A549 treated with Mapracorat at 1 μM for 4 hours (cell line): ENCODE results near the gene TUBA4B. TPM values are rescaled to one million over a fixed set of nuclear protein-coding genes. Genes with fewer than 3 reads are reported as not detected.

ENCODE experiments used
- total RNA-seq: library from RNA; stranded (reverse); fragments of 200-300 nt; extraction: Qiagen RNA extraction; gene quantifications from 5 replicates; pipeline ENCODE4 v1.2.3, GENCODE V29; 2022

The TUBA4B gene
- total RNA-seq: 0.13 to 0.28 TPM (median 0.18 TPM) in 4 of 5 replicates, not detected in the other

DNA sequence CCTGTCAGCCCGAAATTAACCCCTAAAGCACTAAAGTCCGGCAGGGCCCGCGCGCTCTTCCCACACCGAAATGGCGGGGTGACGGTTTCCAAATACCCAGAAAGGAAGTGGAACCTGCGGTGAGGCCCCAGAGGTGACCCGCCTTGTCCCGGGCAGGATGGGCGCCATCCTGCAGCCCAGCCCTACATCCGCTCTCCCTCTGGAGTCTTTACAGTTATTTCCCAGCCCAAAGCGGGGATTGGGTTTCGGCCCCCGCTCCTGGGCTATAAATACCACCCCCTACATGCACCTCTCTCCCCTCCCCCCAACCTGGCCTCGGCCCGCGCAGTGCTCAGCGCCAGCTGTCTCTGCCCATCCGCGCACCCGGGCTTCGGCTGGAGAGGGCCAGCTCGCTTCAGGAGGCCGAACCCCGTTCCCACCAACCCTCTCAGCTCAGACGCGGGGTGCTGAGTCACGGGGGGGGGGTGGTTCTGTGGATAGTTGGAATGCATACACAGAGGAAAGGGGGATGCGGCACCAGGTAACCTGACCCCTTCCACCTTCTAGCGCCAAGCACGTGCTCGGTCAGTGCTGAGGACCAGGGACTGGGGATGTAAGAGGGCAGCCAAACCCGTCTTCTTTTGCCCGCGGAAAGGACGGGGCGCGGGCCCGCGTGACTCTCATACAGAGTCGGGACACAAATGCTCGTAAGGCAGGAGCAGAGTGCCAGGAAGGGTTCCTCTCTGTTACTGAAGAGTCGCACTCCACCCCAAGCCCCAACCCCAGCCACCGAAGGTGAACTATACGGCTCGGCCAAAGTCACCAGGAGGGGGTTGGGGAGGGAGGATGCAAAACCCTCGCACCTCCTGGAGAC, at the start of gene TUBA4B:
TUBA4B (plus strand) TSS at position 344 of the 853 bp plus-strand sequence; CDS start at position 509, 165 bp downstream.

DNA sequence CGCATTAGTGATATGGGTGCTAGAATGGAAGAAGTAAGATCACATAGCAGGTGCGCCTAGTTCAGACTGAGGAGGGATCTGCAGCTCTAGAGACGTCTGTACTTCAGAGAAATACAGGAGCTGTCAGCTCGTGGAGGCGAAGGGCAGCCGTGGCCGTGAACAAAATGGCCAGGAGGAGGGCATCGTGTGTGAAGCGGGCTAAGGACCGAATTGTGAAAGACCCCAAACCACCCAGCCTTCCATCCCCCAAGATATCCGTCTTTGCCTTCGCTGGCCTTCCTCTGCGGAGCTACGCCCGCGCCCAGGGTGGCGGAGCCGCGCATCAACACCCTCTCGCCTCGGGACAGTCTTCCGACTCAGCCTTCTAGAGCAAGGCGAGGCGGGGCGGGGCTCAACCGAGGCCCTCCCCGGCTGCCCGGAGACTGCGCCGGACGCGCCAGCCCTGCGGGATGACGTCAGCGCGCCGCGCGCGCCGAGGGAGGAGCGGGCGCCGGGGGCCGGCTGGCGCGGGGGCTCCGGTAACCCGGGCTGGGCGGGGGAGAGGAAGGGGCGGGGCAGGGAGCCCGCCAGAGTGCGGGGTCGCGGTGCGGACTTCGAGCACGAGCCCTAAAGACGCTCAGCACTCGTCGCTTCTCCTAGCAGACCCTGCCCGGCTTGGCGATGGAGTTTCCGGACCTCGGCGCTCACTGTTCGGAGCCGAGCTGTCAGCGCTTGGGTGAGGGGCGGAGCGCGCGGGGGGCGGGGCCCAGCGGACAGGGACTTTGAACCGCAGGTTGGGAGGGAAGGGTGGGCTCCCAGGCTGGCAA, 46.5 kb upstream of the TUBA4B start, which contains the start of gene ZFAND2B:
ZFAND2B (plus strand) TSS at position 455 of the 806 bp plus-strand sequence; CDS start at position 661, 206 bp downstream.

GRCh38 chr2:219218732-219219701, 34.0 kb upstream of the TUBA4B start, which contains the start of gene ABCB6:
Gene ABCB6, minus strand, starts transcription at chr2:219218958. Its CDS starts 285 bp downstream, at chr2:219218673.

DNA sequence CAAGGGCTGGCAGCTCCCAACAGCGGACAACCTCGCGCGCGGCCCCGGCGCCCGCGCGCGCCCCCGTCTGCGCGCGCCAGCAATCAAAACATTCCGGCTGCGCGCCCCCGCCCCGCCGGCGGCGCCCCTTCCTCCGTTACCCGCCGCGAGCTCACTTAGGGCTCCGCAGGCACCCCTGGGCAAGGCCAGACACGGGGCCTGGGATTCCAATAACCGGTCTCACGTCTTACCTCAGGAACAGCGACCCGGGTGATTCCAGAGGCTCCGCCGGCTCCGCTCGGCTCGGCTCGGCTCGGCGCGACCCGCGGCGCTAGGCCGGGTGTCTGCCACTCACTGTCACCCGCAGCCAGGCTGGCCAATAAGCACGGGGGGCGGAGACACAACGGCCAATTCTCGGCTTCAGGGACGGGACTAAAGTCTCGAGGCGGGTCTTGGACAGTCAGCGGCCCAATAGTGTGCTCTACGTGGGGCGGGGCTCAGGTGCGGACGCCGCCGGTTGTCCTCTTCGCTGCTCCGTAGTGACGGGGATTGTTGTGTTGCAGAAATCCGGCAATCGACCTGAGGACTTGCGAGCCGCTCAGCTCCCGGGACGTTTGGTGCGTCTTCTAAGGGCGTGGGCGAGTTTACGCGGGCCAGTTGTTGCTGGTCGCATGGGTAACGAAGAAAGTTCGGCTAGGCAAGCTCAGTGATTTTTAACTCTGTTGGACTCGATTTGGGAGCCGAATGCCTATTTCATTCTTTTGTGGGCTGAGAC, 23.6 kb upstream of the TUBA4B start, which contains the start of the genes ANKZF1 and ATG9A:
ANKZF1 (plus strand) TSS at position 502 of the 754 bp plus-strand sequence. CDS start 452 bp downstream, outside the sequence.
ATG9A (minus strand) TSS at position 332 of the 754 bp plus-strand sequence. CDS start 1,612 bp downstream, outside the sequence.

DNA sequence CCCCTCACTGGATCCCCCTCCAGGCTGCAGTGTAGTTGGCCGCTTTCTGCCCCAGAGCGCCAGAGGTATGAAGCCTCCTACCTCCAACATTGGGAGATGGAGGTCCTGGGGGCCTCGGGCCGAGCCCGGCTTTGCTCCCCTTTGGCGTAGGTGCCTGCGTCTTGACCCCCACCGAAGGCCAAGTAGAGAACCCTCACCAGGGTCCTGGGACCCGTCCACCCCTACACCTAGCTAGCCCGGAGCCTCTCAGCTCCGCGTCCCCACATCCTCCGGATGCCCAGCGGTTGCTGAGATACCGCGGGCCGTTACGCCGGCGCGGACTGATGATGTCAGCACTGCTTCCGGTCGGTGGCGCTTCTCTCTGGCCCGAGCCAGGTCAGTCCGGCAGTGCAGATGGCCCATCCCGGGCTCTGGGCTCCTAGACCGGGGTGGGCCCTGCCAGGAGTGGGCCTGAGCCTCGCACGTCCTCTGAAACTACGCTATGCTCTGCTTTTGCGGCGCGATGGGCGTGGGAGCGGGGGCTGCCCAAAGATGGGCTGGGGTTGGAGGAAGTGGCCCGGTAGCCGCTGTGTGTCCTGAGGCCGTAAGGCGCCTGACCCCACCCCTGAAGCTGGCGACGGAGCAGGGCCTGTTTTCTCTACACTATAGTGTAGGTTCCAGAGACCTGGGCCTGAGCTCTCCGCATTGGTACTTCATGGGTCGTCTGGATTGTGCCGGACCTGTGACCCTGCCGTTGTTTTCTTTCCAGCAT, 7.7 kb upstream of the TUBA4B start, which contains the start of the genes GLB1L and STK16:
GLB1L (minus strand) TSS at position 297 of the 751 bp plus-strand sequence. CDS start 1,871 bp downstream, outside the sequence.
STK16 (plus strand) TSS at position 332 of the 751 bp plus-strand sequence. CDS start 521 bp downstream, outside the sequence.

DNA sequence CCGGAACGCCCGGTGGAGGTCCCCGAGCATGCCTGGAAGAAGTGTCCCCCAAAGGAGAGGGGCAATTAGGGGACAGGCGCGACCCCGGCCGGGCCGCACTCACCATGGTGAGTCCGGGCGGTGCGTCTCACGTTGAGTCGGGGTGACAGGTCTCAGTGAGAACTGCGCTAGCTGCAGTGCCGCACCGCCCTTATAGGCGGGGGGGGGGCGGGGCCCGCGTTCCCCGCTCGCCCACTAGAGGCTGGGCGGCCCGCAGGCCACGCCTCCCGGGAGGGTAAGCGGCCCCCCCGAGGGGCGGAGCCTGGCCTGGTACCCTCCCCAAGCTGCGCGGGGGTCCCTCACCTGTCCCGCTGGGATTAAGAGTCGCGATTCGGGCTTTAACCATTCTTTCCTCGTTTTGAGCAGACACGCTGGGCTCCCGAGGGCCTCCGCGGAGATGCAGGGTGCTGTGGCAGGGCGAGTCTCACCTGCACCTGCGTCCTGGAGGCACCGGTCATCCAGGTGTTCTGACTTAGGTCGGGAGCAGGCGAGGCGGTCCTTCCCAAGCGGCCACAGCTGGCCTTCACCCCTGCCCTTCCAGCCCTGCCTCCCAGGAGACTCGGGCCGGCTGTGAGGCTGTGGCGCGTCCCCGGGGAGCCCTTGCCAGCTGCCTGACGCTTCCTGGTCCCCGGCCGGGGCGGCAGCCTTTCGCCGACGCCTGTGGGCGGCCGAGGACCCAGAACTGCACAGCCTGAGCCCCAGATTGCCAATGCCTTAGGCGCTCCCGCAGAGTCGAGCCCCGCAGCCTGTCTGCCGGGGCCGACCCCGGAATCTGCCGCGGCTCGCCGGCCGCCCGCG, 928 bp downstream of the TUBA4B start, which contains the start of gene TUBA4A:
TUBA4A (minus strand) TSS at position 166 of the 837 bp plus-strand sequence; CDS start at position 106, 60 bp downstream.

DNA sequence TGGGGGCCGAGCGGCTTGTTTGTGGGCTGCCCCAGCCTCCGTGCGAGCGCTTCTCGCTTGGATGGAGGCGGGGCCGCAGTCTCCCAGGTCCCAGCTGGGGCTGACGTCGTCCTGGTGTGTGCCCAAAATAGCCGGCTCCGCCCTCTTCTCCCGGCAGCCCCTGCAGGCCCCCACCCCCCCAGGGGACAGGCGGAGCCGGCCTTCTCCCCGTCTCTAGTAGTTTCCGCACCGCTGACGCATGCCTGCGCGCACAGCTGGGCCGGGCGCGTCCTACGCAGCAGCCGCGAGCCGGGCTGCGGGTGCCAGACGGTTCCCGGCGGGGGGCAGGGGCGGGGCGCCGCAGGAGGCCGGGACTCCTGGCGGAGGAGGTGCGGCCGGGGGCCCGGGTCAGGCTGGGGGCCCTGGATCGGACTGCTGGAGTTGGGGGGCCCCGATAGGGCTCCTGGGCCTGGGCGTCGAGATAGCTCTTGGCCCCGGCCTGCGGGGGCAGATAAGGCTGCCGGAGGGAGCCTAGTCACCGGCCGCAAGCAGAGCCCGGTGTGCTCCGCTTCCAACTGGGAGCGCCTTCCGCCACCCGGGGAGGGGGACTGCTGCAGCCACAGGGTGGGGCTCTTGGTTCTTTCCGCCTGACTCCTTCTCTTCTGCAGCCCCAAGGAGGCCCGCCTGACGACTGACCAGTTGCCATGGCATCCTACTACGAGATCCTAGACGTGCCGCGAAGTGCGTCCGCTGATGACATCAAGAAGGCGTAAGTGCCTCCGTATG, 26.3 kb downstream of the TUBA4B start, which contains the start of gene DNAJB2:
DNAJB2 (plus strand) TSS at position 216 of the 765 bp plus-strand sequence; CDS start at position 684, 468 bp downstream.

GRCh38 chr2:219309278-219309677, 56.2 kb downstream of the TUBA4B start, which contains the start of gene PTPRN:
Gene PTPRN, minus strand, starts transcription at chr2:219309401. Its CDS starts 69 bp downstream, at chr2:219309332.

Other genes starting within 250 kb of the TUBA4B start
- gene CFAP65, start 211.7 kb upstream of the TUBA4B start, total RNA-seq: 0.12 to 0.48 TPM (median 0.29 TPM) in 5 replicates
- gene IHH, start 192.3 kb upstream of the TUBA4B start, total RNA-seq: 0.30 to 0.89 TPM (median 0.53 TPM) in 5 replicates
- gene NHEJ1, start 92.4 kb upstream of the TUBA4B start, total RNA-seq: 15.0 to 17.9 TPM (median 17.1 TPM) in 5 replicates
- 0.59 to 1.1 TPM (median 0.86 TPM) in 5 replicates for gene SLC23A3, start 83.2 kb upstream of the TUBA4B start, total RNA-seq
- gene CNPPD1, start 76.3 kb upstream of the TUBA4B start, total RNA-seq: 37.5 to 49.4 TPM (median 49.0 TPM) in 5 replicates
- gene RETREG2, start 75.0 kb upstream of the TUBA4B start, total RNA-seq: 58.9 to 86.5 TPM (median 84.0 TPM) in 5 replicates
- 17.4 to 22.2 TPM (median 21.2 TPM) in 5 replicates for gene ZFAND2B, start 46.5 kb upstream of the TUBA4B start, total RNA-seq
- gene ABCB6, start 34.3 kb upstream of the TUBA4B start, total RNA-seq: 20.0 to 39.6 TPM (median 30.0 TPM) in 5 replicates
- gene ATG9A, start 23.6 kb upstream of the TUBA4B start, total RNA-seq: 38.4 to 49.5 TPM (median 43.9 TPM) in 5 replicates
- gene ANKZF1, start 23.4 kb upstream of the TUBA4B start, total RNA-seq: 13.6 to 19.8 TPM (median 16.9 TPM) in 5 replicates
- gene GLB1L, start 7.8 kb upstream of the TUBA4B start, total RNA-seq: 5.3 to 7.4 TPM (median 5.5 TPM) in 5 replicates
- 28.7 to 32.1 TPM (median 29.8 TPM) in 5 replicates for gene STK16, start 7.8 kb upstream of the TUBA4B start, total RNA-seq
- gene TUBA4A, start 675 bp downstream of the TUBA4B start, total RNA-seq: 250 to 402 TPM (median 282 TPM) in 5 replicates
- gene DNAJB2, start 26.1 kb downstream of the TUBA4B start, total RNA-seq: 32.8 to 43.6 TPM (median 40.5 TPM) in 5 replicates
- gene PTPRN, start 56.2 kb downstream of the TUBA4B start, total RNA-seq: 1.1 to 1.8 TPM (median 1.3 TPM) in 5 replicates
- gene RESP18, start 79.5 kb downstream of the TUBA4B start, total RNA-seq: not detected in 5 replicates
- gene DNPEP, start 134.7 kb downstream of the TUBA4B start, total RNA-seq: 60.0 to 70.4 TPM (median 63.8 TPM) in 5 replicates
- 0.07 to 0.39 TPM (median 0.24 TPM) in 5 replicates for gene DES, start 165.1 kb downstream of the TUBA4B start, total RNA-seq
- 6.6 to 11.2 TPM (median 7.6 TPM) in 5 replicates for gene SPEG, start 181.6 kb downstream of the TUBA4B start, total RNA-seq
- 33.9 to 37.6 TPM (median 36.5 TPM) in 5 replicates for gene GMPPA, start 245.6 kb downstream of the TUBA4B start, total RNA-seq